Uterus (tissue), 4 donors: ENCODE measurements around the gene SHQ1. TPM values are rescaled to one million over a fixed set of nuclear protein-coding genes. Genes with fewer than 3 reads are reported as not detected.

Source experiments
- DNase-seq, 2 donors: peaks; one replicate each; pipeline ENCODE4 v3.0.0-alpha.2; 2019 to 2020
- H3K27ac ChIP-seq, 2 donors: fragments of 200-600 bp; sonication (generic); 1 replicate in 1 of 2; 2 replicates in 1 of 2; pipeline ENCODE4 v1.5.1; 2016 to 2018
- H3K27me3 ChIP-seq, 2 donors: fragments of 200-600 bp; sonication (generic); one replicate each; pipeline ENCODE4 v1.5.1; 2018 to 2019; ENCODE audit warnings: control low read depth in 1 of 2
- H3K36me3 ChIP-seq, 2 donors: fragments of 200-600 bp; sonication (generic); one replicate each; pipeline ENCODE4 v1.5.1; 2019; ENCODE audit warnings: control low read depth in 1 of 2
- H3K4me1 ChIP-seq, 2 donors: fragments of 200-600 bp; sonication (generic); one replicate each; pipeline ENCODE4 v1.5.1; 2018 to 2019; ENCODE audit warnings: control low read depth in 1 of 2
- H3K4me3 ChIP-seq, 2 donors: fragments of 200-600 bp; sonication (generic); 1 replicate in 1 of 2; 2 replicates in 1 of 2; pipeline ENCODE4 v1.5.1; 2018 to 2019; ENCODE audit warnings: mild to moderate bottlenecking in 1 of 2
- H3K9me3 ChIP-seq, 2 donors: fragments of 200-600 bp; sonication (generic); one replicate each; pipeline ENCODE4 v1.5.1; 2019; ENCODE audit warnings: control low read depth in 1 of 2
- CTCF ChIP-seq, 4 experiments: fragments of 200-600 bp in 2 of 4; fragments of 450-650 bp in 2 of 4; sonication (generic) in 2 of 4; IDR thresholded peaks; one replicate each; pipeline ENCODE4 v1.5.1; 2016 to 2019; ENCODE audit warnings: antibody characterized with exemption in 4 of 4, mild to moderate bottlenecking in 2 of 4, moderate library complexity in 1 of 4
- POLR2A ChIP-seq, 2 donors: fragments of 450-650 bp; IDR thresholded peaks; one replicate each; pipeline ENCODE4 v1.6.1; 2016; ENCODE audit warnings: antibody characterized with exemption in 2 of 2, mild to moderate bottlenecking in 1 of 2, moderate library complexity in 1 of 2
- intact Hi-C: fragments of 100-400 bp; cut with DNase I; formaldehyde crosslinking; loops from one replicate; pipeline ENCODE4 v1.15.1; 2023; ENCODE audit warnings: low total_unique reads
- total RNA-seq, 4 donors: library from RNA; depleted of rRNA in 3 of 4; stranded (reverse); fragments of >200 nt in 3 of 4; gene quantifications; one replicate each; pipeline versions ENCODE4 v1.1.0 to v1.2.4, GENCODE V29; 2014 to 2023
- donor health status: DM: yes; HTN: yes; CAD: no.

Gene SHQ1
- total RNA-seq, 4 donors from 2014 or later: 8.2 to 30.9 (median 19.2) TPM

GRCh38 chr3:72848703-72849081 lies 447 bp upstream of the SHQ1 start:
- no peak for DNase-seq
- intact Hi-C loops: no loop called here
- H3K27ac ChIP-seq: no peak overlapping the region
- H3K4me1 ChIP-seq: peaks cover 0 to 9% of the 10 kb centered on the region in 2 donors
- H3K4me3 ChIP-seq: peak overlapping the region; percentile 84 to 91
- H3K9me3 ChIP-seq: no peaks in the 10 kb centered on the region
- no peaks in the 10 kb centered on the region for H3K27me3 ChIP-seq
- TF ChIP-seq POLR2A (IDR thresholded peaks at IDR 0.05): no peak
- TF ChIP-seq CTCF (IDR thresholded peaks at IDR 0.05): no peak
- no peaks in the 10 kb centered on the region for H3K36me3 ChIP-seq

GRCh38 chr3:72847282-72847681 lies 963 bp downstream of the SHQ1 start:
- Histone ChIP-seq H3K9me3 (no peaks in the 10 kb centered on the region), H3K4me1 (peaks cover 0 to 9% of the 10 kb centered on the region in 2 donors), H3K27ac (peak overlapping the region; percentile 54 to 80), H3K4me3 (peak overlapping the region; percentile 84 to 91), H3K27me3 (no peaks in the 10 kb centered on the region), H3K36me3 (no peaks in the 10 kb centered on the region)
- intact Hi-C loops: no loop called here
- DNase-seq: no peak
- no peak for TF ChIP-seq CTCF (IDR thresholded peaks at IDR 0.05)
- no peak for TF ChIP-seq POLR2A (IDR thresholded peaks at IDR 0.05)

- no peak overlapping the region for H3K4me3 ChIP-seq
- H3K27ac ChIP-seq: no peak overlapping the region
- H3K27me3 ChIP-seq: no peaks in the 10 kb centered on the region
- intact Hi-C loops: no loop called here
- TF ChIP-seq CTCF (IDR thresholded peaks at IDR 0.05): no peak
- no peak for TF ChIP-seq POLR2A (IDR thresholded peaks at IDR 0.05)
- H3K4me1 ChIP-seq: peaks cover 0 to 9% of the 10 kb centered on the region in 2 donors
- H3K9me3 ChIP-seq: no peaks in the 10 kb centered on the region
- no peak for DNase-seq
- H3K36me3 ChIP-seq: no peaks in the 10 kb centered on the region
Measured at GRCh38 chr3:72846166-72846565, 2.1 kb downstream of the SHQ1 start.

- intact Hi-C loops: no loop called here
- no peaks in the 10 kb centered on the region for H3K9me3 ChIP-seq
Measured at GRCh38 chr3:72844436-72844993, 3.7 kb downstream of the SHQ1 start.

GRCh38 chr3:72839057-72839456 lies 9.2 kb downstream of the SHQ1 start:
- no peak for DNase-seq
- H3K36me3 ChIP-seq: no peaks in the 10 kb centered on the region
- intact Hi-C loops: no loop called here
- TF ChIP-seq CTCF (IDR thresholded peaks at IDR 0.05) (no peak), POLR2A (IDR thresholded peaks at IDR 0.05) (no peak)
- no peaks in the 10 kb centered on the region for H3K9me3 ChIP-seq
- H3K4me1 ChIP-seq: no peaks in the 10 kb centered on the region
- no peak overlapping the region for H3K27ac ChIP-seq
- H3K4me3 ChIP-seq: no peak overlapping the region
- no peaks in the 10 kb centered on the region for H3K27me3 ChIP-seq

More at GRCh38 chr3:72844436-72844993, 3.7 kb downstream of the SHQ1 start:
- Histone ChIP-seq H3K27ac (no peak overlapping the region), H3K36me3 (no peaks in the 10 kb centered on the region), H3K4me3 (no peak overlapping the region), H3K27me3 (no peaks in the 10 kb centered on the region), H3K4me1 (peaks cover 0 to 9% of the 10 kb centered on the region in 2 donors)
- TF ChIP-seq POLR2A (IDR thresholded peaks at IDR 0.05): no peak
- no peak for DNase-seq

GRCh38 chr3:72836923-72837322 lies 11.3 kb downstream of the SHQ1 start:
- Histone ChIP-seq H3K4me3 (no peak overlapping the region), H3K36me3 (no peaks in the 10 kb centered on the region), H3K27me3 (no peaks in the 10 kb centered on the region), H3K27ac (no peak overlapping the region), H3K9me3 (no peaks in the 10 kb centered on the region), H3K4me1 (no peaks in the 10 kb centered on the region)
- DNase-seq: peak in 1 of 2 donors; percentile 29
- TF ChIP-seq CTCF (IDR thresholded peaks at IDR 0.05): no peak
- TF ChIP-seq POLR2A (IDR thresholded peaks at IDR 0.05): no peak
- intact Hi-C loops: no loop called here
